Measurements from ENCODE around the gene PROS1. TPM values are rescaled to one million over a fixed set of nuclear protein-coding genes. Genes with fewer than 3 reads are reported as not detected.
A peak's percentile ranks its signal among the peaks of the same experiment; 100 is the strongest.

The PROS1 gene
- total RNA-seq, 1 donor from 2014 or later: 49.5 TPM

- peaks cover 8% of the 10 kb centered on the region for H3K4me1 ChIP-seq
- TF ChIP-seq, protein P1, sequence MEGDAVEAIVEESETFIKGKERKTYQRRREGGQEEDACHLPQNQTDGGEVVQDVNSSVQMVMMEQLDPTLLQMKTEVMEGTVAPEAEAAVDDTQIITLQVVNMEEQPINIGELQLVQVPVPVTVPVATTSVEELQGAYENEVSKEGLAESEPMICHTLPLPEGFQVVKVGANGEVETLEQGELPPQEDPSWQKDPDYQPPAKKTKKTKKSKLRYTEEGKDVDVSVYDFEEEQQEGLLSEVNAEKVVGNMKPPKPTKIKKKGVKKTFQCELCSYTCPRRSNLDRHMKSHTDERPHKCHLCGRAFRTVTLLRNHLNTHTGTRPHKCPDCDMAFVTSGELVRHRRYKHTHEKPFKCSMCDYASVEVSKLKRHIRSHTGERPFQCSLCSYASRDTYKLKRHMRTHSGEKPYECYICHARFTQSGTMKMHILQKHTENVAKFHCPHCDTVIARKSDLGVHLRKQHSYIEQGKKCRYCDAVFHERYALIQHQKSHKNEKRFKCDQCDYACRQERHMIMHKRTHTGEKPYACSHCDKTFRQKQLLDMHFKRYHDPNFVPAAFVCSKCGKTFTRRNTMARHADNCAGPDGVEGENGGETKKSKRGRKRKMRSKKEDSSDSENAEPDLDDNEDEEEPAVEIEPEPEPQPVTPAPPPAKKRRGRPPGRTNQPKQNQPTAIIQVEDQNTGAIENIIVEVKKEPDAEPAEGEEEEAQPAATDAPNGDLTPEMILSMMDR (IDR thresholded peaks at IDR 0.05): no peak
- ATAC-seq (peak in 1 of 2 donors; percentile 15), DNase-seq (no peak)
- peaks cover 9% of the 10 kb centered on the region for H3K36me3 ChIP-seq
- no peak overlapping the region for H3K4me3 ChIP-seq
- peak overlapping the region; percentile 25 for H3K27ac ChIP-seq
- intact Hi-C loops (cut with DNase I): no loop called here
- no peaks in the 10 kb centered on the region for H3K27me3 ChIP-seq (ENCODE audit: low read depth)
- H3K9me3 ChIP-seq: no peaks in the 10 kb centered on the region
Measured at GRCh38 chr3:94001191-94001590, 27.5 kb upstream of the PROS1 start.

GRCh38 chr3:93994056-93994455 lies 20.4 kb upstream of the PROS1 start:
- Histone ChIP-seq H3K4me3 (no peak overlapping the region), H3K27me3 (ENCODE audit: low read depth) (no peaks in the 10 kb centered on the region), H3K36me3 (peaks cover 9% of the 10 kb centered on the region), H3K9me3 (no peaks in the 10 kb centered on the region), H3K4me1 (peaks cover 5% of the 10 kb centered on the region), H3K27ac (no peak overlapping the region)
- TF ChIP-seq, protein P1 (IDR thresholded peaks at IDR 0.05): no peak
- intact Hi-C loops (cut with DNase I): no loop called here
- no peak for DNase-seq
- ATAC-seq: no peak

DNA sequence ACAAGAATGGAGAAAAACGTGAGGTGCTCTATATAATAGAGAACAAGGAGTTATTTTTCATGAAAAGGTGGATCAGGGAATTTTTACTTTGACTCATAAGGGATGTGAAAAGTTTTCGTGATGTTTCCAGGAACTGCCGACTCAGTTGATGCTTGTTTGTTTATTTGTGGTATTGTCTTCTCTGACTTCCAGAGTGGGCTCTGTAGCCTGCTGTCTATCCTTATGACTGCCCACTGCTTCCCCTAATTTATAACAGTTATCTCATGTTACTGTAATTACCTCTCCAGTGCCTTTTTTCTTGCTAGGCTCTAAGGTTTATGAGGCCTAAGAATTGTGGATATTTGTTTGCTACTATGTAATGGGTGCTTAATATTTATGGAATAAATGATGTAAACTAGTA lies 18.5 kb upstream of the PROS1 start:
- Histone ChIP-seq H3K4me1 (peaks cover 5% of the 10 kb centered on the region), H3K27ac (no peak overlapping the region), H3K4me3 (no peak overlapping the region), H3K9me3 (no peaks in the 10 kb centered on the region), H3K36me3 (peaks cover 6% of the 10 kb centered on the region), H3K27me3 (ENCODE audit: low read depth) (no peaks in the 10 kb centered on the region)
- TF ChIP-seq, protein P1 (IDR thresholded peaks at IDR 0.05): no peak
- intact Hi-C loops (cut with DNase I): no loop called here
- DNase-seq: no peak
- no peak for ATAC-seq

- intact Hi-C loops (cut with DNase I): no loop called here
- no peak overlapping the region for H3K4me3 ChIP-seq
- no peak for DNase-seq
- no peak for ATAC-seq
- peaks cover 5% of the 10 kb centered on the region for H3K4me1 ChIP-seq
- no peaks in the 10 kb centered on the region for H3K27me3 ChIP-seq (ENCODE audit: low read depth)
- H3K27ac ChIP-seq: no peak overlapping the region
- no peaks in the 10 kb centered on the region for H3K9me3 ChIP-seq
- peaks cover under 1% of the 10 kb centered on the region for H3K36me3 ChIP-seq
- TF ChIP-seq, protein P1 (IDR thresholded peaks at IDR 0.05): no peak
Measured at GRCh38 chr3:93991631-93992030, 17.9 kb upstream of the PROS1 start.

- Histone ChIP-seq H3K36me3 (no peaks in the 10 kb centered on the region), H3K27ac (no peak overlapping the region), H3K9me3 (no peaks in the 10 kb centered on the region), H3K27me3 (ENCODE audit: low read depth) (no peaks in the 10 kb centered on the region), H3K4me1 (peaks cover 5% of the 10 kb centered on the region), H3K4me3 (no peak overlapping the region)
- TF ChIP-seq, protein P1 (IDR thresholded peaks at IDR 0.05): no peak
- DNase-seq: no peak
- intact Hi-C loops (cut with DNase I): no loop called here
- peak; percentile 64 to 80 for ATAC-seq
Measured at GRCh38 chr3:93989241-93989640, 15.5 kb upstream of the PROS1 start.

- peak; percentile 21 to 45 for ATAC-seq
- Histone ChIP-seq H3K9me3 (no peaks in the 10 kb centered on the region), H3K4me3 (no peak overlapping the region), H3K36me3 (no peaks in the 10 kb centered on the region), H3K4me1 (peaks cover 5% of the 10 kb centered on the region), H3K27me3 (ENCODE audit: low read depth) (no peaks in the 10 kb centered on the region), H3K27ac (no peak overlapping the region)
- TF ChIP-seq, protein P1 (IDR thresholded peaks at IDR 0.05): no peak
- intact Hi-C loops (cut with DNase I): no loop called here
- DNase-seq: no peak
Measured at GRCh38 chr3:93988764-93989163, 15.1 kb upstream of the PROS1 start.

Data from lower lobe of right lung (tissue), 2 donors.